GM21737 (cell line): ENCODE measurements around the gene SIN3B.
A peak's percentile ranks its signal among the peaks of the same experiment; 100 is the strongest.

Source experiments
- ATAC-seq: cut with Tn5 transposase; IDR thresholded peaks from one replicate; pipeline ENCODE4 v1.9.1; 2021; ENCODE audit warnings: mild to moderate bottlenecking, moderate library complexity; ENCODE audit not compliant: unreplicated experiment

SIN3B gene

GRCh38 chr19:16887353-16888265, 58.4 kb downstream of the SIN3B start:
- ATAC-seq: no peak

GRCh38 chr19:16888629-16889365, 59.6 kb downstream of the SIN3B start, which contains the start of gene F2RL3:
Gene F2RL3, plus strand, starts transcription at chr19:16888999. Its CDS starts 191 bp downstream, at chr19:16889190.
- peak; percentile 39 for ATAC-seq

- no peak for ATAC-seq
Observed at GRCh38 chr19:16889366-16889882, 60.2 kb downstream of the SIN3B start.

- ATAC-seq: no peak
Observed at GRCh38 chr19:16889883-16890460, 60.8 kb downstream of the SIN3B start.

GRCh38 chr19:16890461-16891184, 61.4 kb downstream of the SIN3B start:
- no peak for ATAC-seq

- ATAC-seq: no peak
Observed at GRCh38 chr19:16891696-16892382, 62.6 kb downstream of the SIN3B start.

GRCh38 chr19:16892436-16892835, 63.2 kb downstream of the SIN3B start:
- ATAC-seq: no peak

GRCh38 chr19:16892868-16893685, 63.9 kb downstream of the SIN3B start:
- ATAC-seq: no peak

- ATAC-seq: no peak
Observed at GRCh38 chr19:16893686-16893989, 64.4 kb downstream of the SIN3B start.

- no peak for ATAC-seq
Observed at GRCh38 chr19:16894080-16894479, 64.9 kb downstream of the SIN3B start.

GRCh38 chr19:16895467-16896145, 66.4 kb downstream of the SIN3B start:
- no peak for ATAC-seq

GRCh38 chr19:16896146-16897028, 67.2 kb downstream of the SIN3B start:
- ATAC-seq: peak; percentile 25

- peak; percentile 38 for ATAC-seq
Observed at GRCh38 chr19:16897029-16897855, 68.0 kb downstream of the SIN3B start.

- ATAC-seq: peak; percentile 0
Observed at GRCh38 chr19:16897856-16898161, 68.6 kb downstream of the SIN3B start.

- ATAC-seq: no peak
Observed at GRCh38 chr19:16898361-16899015, 69.3 kb downstream of the SIN3B start.

- no peak for ATAC-seq
Observed at GRCh38 chr19:16899566-16900075, 70.4 kb downstream of the SIN3B start.
